ENCODE measurements around the gene TBC1D21.

DNA sequence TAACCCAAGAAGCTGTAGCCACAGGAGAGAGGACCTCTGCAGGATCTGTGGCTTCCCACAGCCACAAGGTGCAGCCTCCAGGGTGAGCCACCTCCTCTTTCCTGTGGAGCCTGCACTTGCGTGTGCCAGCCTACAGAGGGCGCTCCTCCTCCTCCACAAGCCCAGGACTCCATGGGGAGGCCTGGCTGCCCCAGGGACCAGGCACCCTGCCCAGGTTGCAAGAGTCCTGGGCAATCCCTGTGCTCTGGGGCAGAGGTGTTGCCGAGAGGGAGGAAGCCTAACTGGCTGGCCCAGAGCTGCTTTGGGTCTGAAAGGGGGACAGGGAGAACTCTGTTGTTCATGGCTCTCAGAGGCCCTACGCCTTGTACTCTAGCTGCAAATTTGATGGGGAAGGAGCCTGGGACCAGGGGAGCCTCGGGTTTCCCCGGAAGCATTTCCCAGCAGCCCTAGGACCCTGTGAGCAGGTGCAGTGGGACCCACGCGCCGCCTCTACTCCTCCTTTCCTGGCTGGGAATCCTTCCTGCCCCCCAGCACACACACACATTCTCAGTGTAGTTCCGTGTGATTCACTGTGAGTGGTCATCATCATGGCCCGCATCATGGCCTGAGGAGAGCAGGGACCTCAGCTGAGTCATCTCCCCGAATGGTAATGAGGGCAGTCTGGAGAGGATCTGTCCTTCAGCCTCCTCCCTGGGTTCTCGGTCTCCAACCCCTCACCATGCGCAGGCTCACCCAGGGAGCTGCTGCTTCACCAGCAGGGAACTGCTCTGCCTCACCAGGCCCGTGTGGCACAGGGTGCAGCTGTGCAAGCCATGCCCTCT, 24.3 kb downstream of the TBC1D21 start:
- no peak for TF ChIP-seq KDM5B (IDR thresholded peaks at IDR 0.05; ENCODE audit: insufficient replicate concordance, low read depth, low read length)
- no peak for TF ChIP-seq ATF7 (IDR thresholded peaks at IDR 0.05)
- TF ChIP-seq, protein P1, sequence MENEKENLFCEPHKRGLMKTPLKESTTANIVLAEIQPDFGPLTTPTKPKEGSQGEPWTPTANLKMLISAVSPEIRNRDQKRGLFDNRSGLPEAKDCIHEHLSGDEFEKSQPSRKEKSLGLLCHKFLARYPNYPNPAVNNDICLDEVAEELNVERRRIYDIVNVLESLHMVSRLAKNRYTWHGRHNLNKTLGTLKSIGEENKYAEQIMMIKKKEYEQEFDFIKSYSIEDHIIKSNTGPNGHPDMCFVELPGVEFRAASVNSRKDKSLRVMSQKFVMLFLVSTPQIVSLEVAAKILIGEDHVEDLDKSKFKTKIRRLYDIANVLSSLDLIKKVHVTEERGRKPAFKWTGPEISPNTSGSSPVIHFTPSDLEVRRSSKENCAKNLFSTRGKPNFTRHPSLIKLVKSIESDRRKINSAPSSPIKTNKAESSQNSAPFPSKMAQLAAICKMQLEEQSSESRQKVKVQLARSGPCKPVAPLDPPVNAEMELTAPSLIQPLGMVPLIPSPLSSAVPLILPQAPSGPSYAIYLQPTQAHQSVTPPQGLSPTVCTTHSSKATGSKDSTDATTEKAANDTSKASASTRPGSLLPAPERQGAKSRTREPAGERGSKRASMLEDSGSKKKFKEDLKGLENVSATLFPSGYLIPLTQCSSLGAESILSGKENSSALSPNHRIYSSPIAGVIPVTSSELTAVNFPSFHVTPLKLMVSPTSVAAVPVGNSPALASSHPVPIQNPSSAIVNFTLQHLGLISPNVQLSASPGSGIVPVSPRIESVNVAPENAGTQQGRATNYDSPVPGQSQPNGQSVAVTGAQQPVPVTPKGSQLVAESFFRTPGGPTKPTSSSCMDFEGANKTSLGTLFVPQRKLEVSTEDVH (IDR thresholded peaks at IDR 0.05; ENCODE audit: low read depth, partially characterized antibody), result no peak
- no peak for TF ChIP-seq NFIC (IDR thresholded peaks at IDR 0.05)
- TF ChIP-seq ZFPM2 (CRISPR knock-in tag; IDR thresholded peaks at IDR 0.05), result no peak

All from K562 (cell line).